ENCODE data around the gene RNMT.

The RNMT gene

GRCh38 chr18:13810950-13811485 lies 84.5 kb downstream of the RNMT start:
- no peak for TF ChIP-seq CTCF (IDR thresholded peaks at IDR 0.05; ENCODE audit: borderline replicate concordance, insufficient read depth, low read depth, low read length)
- H3K4me3 ChIP-seq (ENCODE audit: low read depth, low read length): no peak overlapping the region

- TF ChIP-seq CTCF (IDR thresholded peaks at IDR 0.05; ENCODE audit: borderline replicate concordance, insufficient read depth, low read depth, low read length): peak; percentile 29; the same call in 1 of the 2 replicates
These were observed 85.5 kb downstream of the RNMT start for GRCh38 chr18:13811993-13812392.

GRCh38 chr18:13813271-13813849 lies 86.9 kb downstream of the RNMT start:
- no peak overlapping the region for H3K4me3 ChIP-seq (ENCODE audit: low read depth, low read length)
- TF ChIP-seq CTCF (IDR thresholded peaks at IDR 0.05; ENCODE audit: borderline replicate concordance, insufficient read depth, low read depth, low read length): peak; percentile 81

More at GRCh38 chr18:13811993-13812392, 85.5 kb downstream of the RNMT start:
- H3K4me3 ChIP-seq (ENCODE audit: low read depth, low read length): no peak overlapping the region
